OCI-LY1 (cell line): ENCODE measurements around the gene CCND1.

Experiments used
- H2AFZ ChIP-seq: fragments of 200-600 bp; sonication (generic), shearing (Covaris generic); 2 replicates; pipeline ENCODE4 v1.6.0; 2014; ENCODE audit warnings: antibody characterized with exemption, mild to moderate bottlenecking, low read length
- H3F3A ChIP-seq: fragments of 200-600 bp; sonication (generic), shearing (Covaris generic); 2 replicates; pipeline ENCODE4 v1.6.0; 2014; ENCODE audit warnings: mild to moderate bottlenecking, antibody characterized with exemption, low read length, moderate library complexity; ENCODE audit not compliant: insufficient read depth
- H3K27ac ChIP-seq: fragments of 200-600 bp; sonication (generic); 2 replicates; pipeline ENCODE4 v1.5.1; 2014; ENCODE audit warnings: low read length, mixed run types, mild to moderate bottlenecking, low read depth; ENCODE audit not compliant: poor library complexity, severe bottlenecking
- H3K27me3 ChIP-seq: fragments of 200-600 bp; sonication (generic); 2 replicates; pipeline ENCODE4 v1.6.0; 2014; ENCODE audit warnings: antibody characterized with exemption, mild to moderate bottlenecking, low read length, moderate library complexity; ENCODE audit not compliant: insufficient read depth
- H3K36me3 ChIP-seq: fragments of 200-600 bp; sonication (generic); 2 replicates; pipeline ENCODE4 v1.6.1; 2014; ENCODE audit warnings: mild to moderate bottlenecking, antibody characterized with exemption, low read length, moderate library complexity, mixed read lengths; ENCODE audit not compliant: insufficient read depth
- H3K4me1 ChIP-seq: fragments of 200-600 bp; sonication (generic); 2 replicates; pipeline ENCODE4 v1.5.1; 2014; ENCODE audit warnings: mild to moderate bottlenecking, low read length, moderate library complexity; ENCODE audit not compliant: insufficient read depth, severe bottlenecking
- H3K4me2 ChIP-seq: fragments of 200-600 bp; sonication (generic), shearing (Covaris generic); 2 replicates; pipeline ENCODE4 v1.6.1; 2014; ENCODE audit warnings: low read length
- H3K4me3 ChIP-seq: fragments of 200-600 bp; sonication (generic); 2 replicates; pipeline ENCODE4 v1.5.1; 2014; ENCODE audit warnings: low read length, low read depth, mild to moderate bottlenecking, mixed read lengths; ENCODE audit not compliant: poor library complexity, severe bottlenecking
- H3K79me2 ChIP-seq: fragments of 200-600 bp; shearing (Covaris generic); 2 replicates; pipeline ENCODE4 v1.6.1; 2016; ENCODE audit warnings: mixed run types, low read length, mixed read lengths; ENCODE audit not compliant: insufficient read depth
- H3K9ac ChIP-seq: fragments of 200-600 bp; sonication (generic), shearing (Covaris generic); 2 replicates; pipeline ENCODE4 v1.6.1; 2014; ENCODE audit warnings: mild to moderate bottlenecking, low read length, mixed read lengths
- H3K9me2 ChIP-seq: fragments of 200-600 bp; sonication (generic), shearing (Covaris generic); 2 replicates; pipeline ENCODE4 v1.6.1; 2014; ENCODE audit warnings: low read depth, mild to moderate bottlenecking, low read length, mixed read lengths
- H3K9me3 ChIP-seq: fragments of 200-600 bp; shearing (Covaris generic); 2 replicates; pipeline ENCODE4 v1.6.1; 2014; ENCODE audit warnings: low read length, mixed read lengths
- H4K20me1 ChIP-seq: fragments of 200-600 bp; sonication (generic), shearing (Covaris generic); 2 replicates; pipeline ENCODE4 v1.6.0; 2016; ENCODE audit warnings: mild to moderate bottlenecking, low read length; ENCODE audit not compliant: insufficient read depth
- CTCF ChIP-seq: fragments of 200-600 bp; sonication (generic), shearing (Covaris generic); IDR thresholded peaks from 2 replicates; pipeline ENCODE4 v1.5.1; 2017; ENCODE audit warnings: mild to moderate bottlenecking, antibody characterized with exemption, low read length, moderate library complexity, mixed read lengths
- EZH2 ChIP-seq: fragments of 200-600 bp; sonication (generic), shearing (Covaris generic); IDR thresholded peaks from 2 replicates; pipeline ENCODE4 v1.8.0; 2017; ENCODE audit warnings: borderline replicate concordance, mixed run types, mild to moderate bottlenecking, antibody characterized with exemption, low read length, moderate library complexity, mixed read lengths

Gene CCND1

DNA sequence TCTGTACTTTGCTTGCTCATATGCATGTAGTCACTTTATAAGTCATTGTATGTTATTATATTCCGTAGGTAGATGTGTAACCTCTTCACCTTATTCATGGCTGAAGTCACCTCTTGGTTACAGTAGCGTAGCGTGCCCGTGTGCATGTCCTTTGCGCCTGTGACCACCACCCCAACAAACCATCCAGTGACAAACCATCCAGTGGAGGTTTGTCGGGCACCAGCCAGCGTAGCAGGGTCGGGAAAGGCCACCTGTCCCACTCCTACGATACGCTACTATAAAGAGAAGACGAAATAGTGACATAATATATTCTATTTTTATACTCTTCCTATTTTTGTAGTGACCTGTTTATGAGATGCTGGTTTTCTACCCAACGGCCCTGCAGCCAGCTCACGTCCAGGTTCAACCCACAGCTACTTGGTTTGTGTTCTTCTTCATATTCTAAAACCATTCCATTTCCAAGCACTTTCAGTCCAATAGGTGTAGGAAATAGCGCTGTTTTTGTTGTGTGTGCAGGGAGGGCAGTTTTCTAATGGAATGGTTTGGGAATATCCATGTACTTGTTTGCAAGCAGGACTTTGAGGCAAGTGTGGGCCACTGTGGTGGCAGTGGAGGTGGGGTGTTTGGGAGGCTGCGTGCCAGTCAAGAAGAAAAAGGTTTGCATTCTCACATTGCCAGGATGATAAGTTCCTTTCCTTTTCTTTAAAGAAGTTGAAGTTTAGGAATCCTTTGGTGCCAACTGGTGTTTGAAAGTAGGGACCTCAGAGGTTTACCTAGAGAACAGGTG lies 11.1 kb downstream of the CCND1 start:
- TF ChIP-seq EZH2 (no peak), CTCF (no peak)
- Histone ChIP-seq H2AFZ (no peak overlapping the region), H3K9me3 (no peaks in the 10 kb centered on the region), H3K9me2 (no peaks in the 10 kb centered on the region), H3F3A (no peaks in the 10 kb centered on the region), H3K27ac (no peak overlapping the region), H3K36me3 (no peaks in the 10 kb centered on the region), H3K79me2 (no peaks in the 10 kb centered on the region), H3K4me2 (no peak overlapping the region), H3K4me3 (no peak overlapping the region), H3K4me1 (no peaks in the 10 kb centered on the region), H3K27me3 (no peaks in the 10 kb centered on the region), H4K20me1 (no peaks in the 10 kb centered on the region), H3K9ac (no peak overlapping the region)

- H3K4me3 ChIP-seq, result no peak overlapping the region
- no peak overlapping the region for H3K4me2 ChIP-seq
- H3K36me3 ChIP-seq, result no peaks in the 10 kb centered on the region
- no peaks in the 10 kb centered on the region for H3K79me2 ChIP-seq
- no peak overlapping the region for H3K27ac ChIP-seq
- TF ChIP-seq EZH2 (no peak), CTCF (no peak)
- no peaks in the 10 kb centered on the region for H3K4me1 ChIP-seq
- no peak overlapping the region for H3K9ac ChIP-seq
- H3K9me3 ChIP-seq, result no peaks in the 10 kb centered on the region
- no peaks in the 10 kb centered on the region for H3K9me2 ChIP-seq
- no peaks in the 10 kb centered on the region for H3F3A ChIP-seq
- no peaks in the 10 kb centered on the region for H4K20me1 ChIP-seq
- H2AFZ ChIP-seq, result no peak overlapping the region
- no peaks in the 10 kb centered on the region for H3K27me3 ChIP-seq
Observed at GRCh38 chr11:69652999-69653398, 12.0 kb downstream of the CCND1 start.

GRCh38 chr11:69653406-69653960 lies 12.5 kb downstream of the CCND1 start:
- Histone ChIP-seq H3K4me3 (no peak overlapping the region), H3K9ac (no peak overlapping the region), H3K79me2 (no peaks in the 10 kb centered on the region), H3K36me3 (no peaks in the 10 kb centered on the region), H3K27me3 (no peaks in the 10 kb centered on the region), H3K9me2 (no peaks in the 10 kb centered on the region), H3K9me3 (no peaks in the 10 kb centered on the region), H2AFZ (no peak overlapping the region), H3K27ac (no peak overlapping the region), H3F3A (no peaks in the 10 kb centered on the region), H3K4me1 (no peaks in the 10 kb centered on the region), H3K4me2 (no peak overlapping the region), H4K20me1 (no peaks in the 10 kb centered on the region)
- TF ChIP-seq EZH2 (no peak), CTCF (no peak)
